ENCODE data around the gene ARID3A.

- TF ChIP-seq CTCF (IDR thresholded peaks at IDR 0.05; ENCODE audit: insufficient read depth, low read length), result no peak
- no peak for TF ChIP-seq POLR2AphosphoS5 (IDR thresholded peaks at IDR 0.05; ENCODE audit: low read depth)
Observed at GRCh38 chr19:964116-964520, 38.3 kb downstream of the ARID3A start.

Data from HL-60 (cell line).